ENCODE measurements around the gene ITIH2. TPM values are rescaled to one million over a fixed set of nuclear protein-coding genes. Genes with fewer than 3 reads are reported as not detected.
A peak's percentile ranks its signal among the peaks of the same experiment; 100 is the strongest.

Gene ITIH2
- total RNA-seq, 1 donor from 2014 or later = not detected

DNA sequence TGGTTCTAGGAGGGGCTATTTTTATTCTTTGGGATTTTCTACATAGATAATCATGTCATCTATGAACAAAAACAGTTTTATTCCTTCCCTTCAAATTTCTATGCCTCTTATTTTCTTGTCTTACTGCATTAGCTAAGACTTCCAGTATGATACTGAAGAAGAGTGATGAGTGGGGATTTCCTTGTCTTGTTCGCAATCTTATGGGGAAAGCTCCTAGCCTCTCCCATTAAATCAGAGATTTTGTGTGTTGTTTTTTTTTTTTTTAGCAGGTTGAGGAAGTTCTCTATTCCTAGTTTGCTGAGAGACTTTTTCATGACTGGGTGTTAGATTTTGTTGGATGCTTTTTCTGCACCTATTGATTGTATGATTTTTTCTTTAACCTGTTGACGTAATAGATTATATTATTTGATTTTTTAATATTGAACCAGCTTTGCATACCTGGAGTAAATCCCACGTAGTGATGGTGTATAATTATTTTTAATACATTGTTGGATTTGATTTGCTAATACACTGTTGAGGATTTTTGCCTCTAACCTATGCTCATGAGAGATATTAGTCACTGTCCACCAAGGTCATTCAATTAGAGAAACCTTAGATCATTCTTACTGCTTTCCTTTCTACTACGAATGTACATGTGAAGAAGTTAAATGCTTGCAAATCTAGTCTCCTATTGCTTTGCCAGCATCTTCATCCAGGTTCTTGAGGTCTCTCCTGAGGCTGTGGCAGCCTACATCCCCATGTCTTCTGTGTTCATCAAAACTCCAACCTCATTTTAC lies 91.3 kb downstream of the ITIH2 start:
- TF ChIP-seq, protein P1, sequence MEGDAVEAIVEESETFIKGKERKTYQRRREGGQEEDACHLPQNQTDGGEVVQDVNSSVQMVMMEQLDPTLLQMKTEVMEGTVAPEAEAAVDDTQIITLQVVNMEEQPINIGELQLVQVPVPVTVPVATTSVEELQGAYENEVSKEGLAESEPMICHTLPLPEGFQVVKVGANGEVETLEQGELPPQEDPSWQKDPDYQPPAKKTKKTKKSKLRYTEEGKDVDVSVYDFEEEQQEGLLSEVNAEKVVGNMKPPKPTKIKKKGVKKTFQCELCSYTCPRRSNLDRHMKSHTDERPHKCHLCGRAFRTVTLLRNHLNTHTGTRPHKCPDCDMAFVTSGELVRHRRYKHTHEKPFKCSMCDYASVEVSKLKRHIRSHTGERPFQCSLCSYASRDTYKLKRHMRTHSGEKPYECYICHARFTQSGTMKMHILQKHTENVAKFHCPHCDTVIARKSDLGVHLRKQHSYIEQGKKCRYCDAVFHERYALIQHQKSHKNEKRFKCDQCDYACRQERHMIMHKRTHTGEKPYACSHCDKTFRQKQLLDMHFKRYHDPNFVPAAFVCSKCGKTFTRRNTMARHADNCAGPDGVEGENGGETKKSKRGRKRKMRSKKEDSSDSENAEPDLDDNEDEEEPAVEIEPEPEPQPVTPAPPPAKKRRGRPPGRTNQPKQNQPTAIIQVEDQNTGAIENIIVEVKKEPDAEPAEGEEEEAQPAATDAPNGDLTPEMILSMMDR (IDR thresholded peaks at IDR 0.05; ENCODE audit: insufficient read depth, low read length, severe bottlenecking) = no peak
- DNase-seq (ENCODE audit: low read depth) = no peak
- H3K27me3 ChIP-seq (ENCODE audit: control insufficient read depth, insufficient read depth, low read length) = no peaks in the 10 kb centered on the region
- FAIRE-seq = no peak
- H3K36me3 ChIP-seq (ENCODE audit: control insufficient read depth, insufficient read depth, low read length) = peaks cover 2% of the 10 kb centered on the region
- H3K4me3 ChIP-seq (ENCODE audit: low read depth, low read length) = no peak overlapping the region

GRCh38 chr10:7795605-7796004 lies 92.5 kb downstream of the ITIH2 start:
- TF ChIP-seq, protein P1 (IDR thresholded peaks at IDR 0.05; ENCODE audit: insufficient read depth, low read length, severe bottlenecking) = no peak
- FAIRE-seq (no peak), DNase-seq (ENCODE audit: low read depth) (peak; percentile 12)
- Histone ChIP-seq H3K36me3 (ENCODE audit: control insufficient read depth, insufficient read depth, low read length) (peaks cover 6% of the 10 kb centered on the region), H3K4me3 (ENCODE audit: low read depth, low read length) (no peak overlapping the region), H3K27me3 (ENCODE audit: control insufficient read depth, insufficient read depth, low read length) (no peaks in the 10 kb centered on the region)

DNA sequence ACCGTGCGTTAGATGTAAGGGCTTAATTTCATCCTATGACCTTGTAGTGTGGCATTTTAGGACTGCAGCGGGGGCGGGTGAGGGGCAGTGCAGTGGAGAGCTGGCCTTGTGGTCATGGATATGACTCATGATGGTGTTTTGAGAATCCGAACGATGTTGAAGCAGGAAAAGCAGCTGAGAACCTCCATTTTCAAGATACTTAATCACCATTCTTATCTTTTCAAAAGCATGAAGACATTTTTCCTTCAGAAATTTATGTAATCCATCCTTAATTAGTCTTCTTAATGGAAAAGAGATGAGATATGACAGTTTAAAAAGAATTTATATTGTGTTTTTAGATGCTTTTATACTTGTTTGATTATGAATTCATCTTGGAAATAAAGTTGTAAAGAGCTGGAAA lies 94.5 kb downstream of the ITIH2 start:
- DNase-seq (ENCODE audit: low read depth) (peak; percentile 69), FAIRE-seq (no peak)
- Histone ChIP-seq H3K4me3 (ENCODE audit: low read depth, low read length) (no peak overlapping the region), H3K36me3 (ENCODE audit: control insufficient read depth, insufficient read depth, low read length) (peaks cover 10% of the 10 kb centered on the region), H3K27me3 (ENCODE audit: control insufficient read depth, insufficient read depth, low read length) (no peaks in the 10 kb centered on the region)
- TF ChIP-seq, protein P1 (IDR thresholded peaks at IDR 0.05; ENCODE audit: insufficient read depth, low read length, severe bottlenecking) = no peak

Other genes with a start within 250 kb of the ITIH2 start
- not detected in 2 replicates for gene ITIH5, start 36.4 kb upstream of the ITIH2 start, total RNA-seq
- gene KIN, start 84.7 kb downstream of the ITIH2 start, total RNA-seq = 2.9 and 4.6 TPM in 2 replicates
- 153 and 165 TPM in 2 replicates for gene ATP5F1C, start 84.9 kb downstream of the ITIH2 start, total RNA-seq
- 1.3 and 1.4 TPM in 2 replicates for gene TAF3, start 115.2 kb downstream of the ITIH2 start, total RNA-seq

All from bronchial epithelial cell (primary cell).